Measurements from ENCODE around the gene C4orf50.

C4orf50 gene

DNA sequence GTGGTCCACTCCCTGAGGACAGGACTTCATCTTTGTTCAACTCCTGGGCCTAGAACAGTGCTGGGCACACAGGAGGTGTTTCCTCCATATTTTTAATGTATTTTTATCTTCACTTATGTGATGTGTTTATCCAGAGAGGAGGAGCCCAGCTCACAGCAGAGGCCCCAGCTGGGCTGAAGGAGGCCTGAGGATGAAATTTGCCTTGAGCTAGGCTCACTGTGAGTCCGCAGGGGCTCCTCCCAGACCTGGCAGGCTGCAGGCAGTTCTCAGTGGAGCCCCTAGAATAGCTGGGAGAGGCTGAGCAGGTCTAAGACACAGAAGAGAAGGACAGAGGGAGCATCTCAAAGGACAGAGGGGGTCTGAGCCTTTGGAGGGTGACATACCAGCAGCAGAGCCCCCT lies 26.8 kb downstream of the C4orf50 start:
- DNase-seq = no peak

GRCh38 chr4:5990446-5991160 lies 27.6 kb downstream of the C4orf50 start:
- no peak for DNase-seq

DNA sequence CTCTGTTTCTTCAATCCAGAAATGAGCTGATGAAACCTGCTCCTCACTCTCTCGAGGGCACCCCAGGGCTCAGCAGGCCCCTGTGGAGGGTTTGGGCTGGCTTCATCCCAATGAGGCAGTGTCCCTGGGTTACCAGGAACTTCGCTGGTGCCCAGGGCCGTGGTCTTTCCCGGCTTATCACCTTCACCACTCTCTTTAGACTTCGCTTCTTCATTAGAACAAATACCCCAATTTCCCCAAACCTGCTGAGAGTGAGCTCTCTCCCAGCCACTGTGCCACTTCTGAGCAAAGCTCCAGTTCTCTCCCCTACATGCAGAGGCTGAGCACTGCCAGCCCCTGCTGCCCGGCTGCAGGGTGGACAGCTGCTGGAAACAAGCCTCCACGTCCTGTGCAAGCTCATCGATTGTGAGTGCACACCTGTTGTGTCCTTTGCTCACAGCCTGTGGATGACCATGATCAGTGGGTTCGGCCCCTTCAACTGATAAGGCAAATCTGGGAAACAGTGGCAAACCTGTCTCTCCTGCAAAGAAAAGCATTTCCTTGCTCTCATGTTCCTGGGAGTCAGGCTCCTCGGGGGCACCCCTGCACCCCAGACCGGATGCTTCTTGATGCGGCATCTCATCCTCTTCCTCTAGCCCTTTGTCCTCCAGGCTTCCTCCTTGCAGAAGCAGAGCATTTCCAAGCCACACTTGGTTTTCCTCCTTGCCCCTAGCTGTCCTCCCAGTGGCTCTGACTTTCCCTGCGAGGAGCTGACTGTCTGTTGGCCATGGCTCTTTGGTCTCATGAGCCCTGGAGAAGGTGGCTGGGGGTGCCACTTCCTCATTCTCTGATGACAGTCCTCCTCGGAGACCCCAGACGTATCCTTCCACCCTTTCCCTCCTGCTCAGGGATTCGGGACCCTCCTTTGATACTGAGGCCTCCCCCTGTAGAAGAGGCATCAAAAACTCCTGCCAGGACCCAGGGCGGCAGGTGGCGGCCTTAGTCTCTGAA lies 28.7 kb downstream of the C4orf50 start:
- DNase-seq = no peak

DNA sequence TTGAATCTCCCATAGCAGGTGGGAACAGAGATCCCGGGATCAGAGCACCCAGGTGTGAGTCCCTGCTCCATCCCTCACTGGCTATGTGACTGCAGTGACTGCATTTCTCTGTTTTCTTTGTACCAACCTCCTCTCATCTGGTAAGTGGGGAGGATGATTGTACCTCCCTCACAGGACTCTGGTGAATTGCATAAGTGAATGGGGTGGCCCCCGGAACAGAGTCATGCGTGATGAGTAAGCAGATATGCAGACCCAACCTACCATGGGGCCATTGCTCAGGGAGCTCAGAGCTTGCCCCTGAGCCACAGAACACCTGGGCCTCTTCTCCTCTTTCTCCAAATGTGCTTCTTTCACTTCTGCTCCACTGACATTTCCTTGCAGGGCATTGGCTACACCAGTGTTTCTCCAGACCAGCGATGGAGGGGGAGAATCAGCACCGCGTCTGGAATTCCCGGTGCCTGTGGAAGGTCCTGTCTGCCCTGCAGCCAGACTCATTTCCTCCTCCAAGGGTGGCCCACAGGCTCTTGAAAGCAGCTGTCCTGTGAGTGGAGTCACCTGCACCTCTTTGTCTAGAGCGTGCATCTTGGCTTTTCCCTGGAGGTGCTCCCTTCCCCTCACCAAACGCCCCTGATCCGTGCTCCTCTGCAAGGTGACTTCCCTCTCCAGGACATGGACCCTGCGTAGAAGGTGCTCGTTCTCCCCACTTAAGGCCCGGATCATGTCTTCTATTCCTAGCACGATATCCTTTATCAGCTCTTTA lies 30.0 kb downstream of the C4orf50 start:
- no peak for DNase-seq

GRCh38 chr4:5984843-5985242 lies 33.4 kb downstream of the C4orf50 start:
- DNase-seq = no peak

- no peak for DNase-seq
Observed at GRCh38 chr4:5982156-5982973, 35.9 kb downstream of the C4orf50 start.

- DNase-seq = no peak
Observed at GRCh38 chr4:5980436-5981155, 37.6 kb downstream of the C4orf50 start.

DNA sequence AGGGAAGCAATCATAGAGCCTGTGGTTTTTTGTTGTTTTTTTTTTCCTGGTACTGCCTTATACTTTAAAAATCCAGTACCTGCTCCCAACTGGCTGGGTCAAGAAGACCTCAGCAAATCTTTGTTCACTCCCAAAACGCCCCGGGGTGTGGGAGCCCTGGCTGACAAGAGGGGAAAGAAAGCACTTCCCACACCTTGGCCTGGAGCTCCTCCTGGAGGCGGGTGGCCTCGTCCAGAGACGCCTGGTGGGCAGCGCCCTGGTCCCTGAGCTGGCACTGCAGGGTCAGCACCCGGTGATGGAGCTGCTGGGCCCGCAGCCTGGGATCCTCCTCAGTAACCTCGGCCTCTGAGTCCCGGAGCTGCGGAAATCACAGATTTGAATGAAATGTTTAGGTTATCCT lies 38.2 kb downstream of the C4orf50 start:
- no peak for DNase-seq

DNA sequence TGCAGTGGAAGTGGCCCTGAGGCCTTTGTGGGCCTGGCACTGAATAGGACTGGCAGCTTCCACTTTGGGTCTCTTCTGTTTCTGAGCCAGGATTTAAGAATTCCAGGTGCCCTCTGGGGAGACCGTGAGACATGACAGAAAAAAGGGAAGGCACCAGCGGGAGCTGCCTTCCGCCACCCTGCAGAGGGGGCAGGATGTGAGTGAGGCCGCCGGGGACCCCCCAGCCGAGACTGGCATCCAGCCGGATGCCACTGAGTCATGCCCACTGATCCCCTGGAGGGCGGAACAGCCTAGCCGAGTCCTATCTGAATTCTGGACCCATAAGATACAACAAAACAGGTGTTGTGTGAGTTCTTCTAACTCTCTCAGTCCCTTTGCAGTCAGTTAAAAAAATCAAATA lies 41.3 kb downstream of the C4orf50 start:
- DNase-seq = no peak

GRCh38 chr4:5976431-5976830 lies 41.8 kb downstream of the C4orf50 start:
- DNase-seq = no peak

GRCh38 chr4:5974321-5974720 lies 43.9 kb downstream of the C4orf50 start:
- DNase-seq = no peak

DNA sequence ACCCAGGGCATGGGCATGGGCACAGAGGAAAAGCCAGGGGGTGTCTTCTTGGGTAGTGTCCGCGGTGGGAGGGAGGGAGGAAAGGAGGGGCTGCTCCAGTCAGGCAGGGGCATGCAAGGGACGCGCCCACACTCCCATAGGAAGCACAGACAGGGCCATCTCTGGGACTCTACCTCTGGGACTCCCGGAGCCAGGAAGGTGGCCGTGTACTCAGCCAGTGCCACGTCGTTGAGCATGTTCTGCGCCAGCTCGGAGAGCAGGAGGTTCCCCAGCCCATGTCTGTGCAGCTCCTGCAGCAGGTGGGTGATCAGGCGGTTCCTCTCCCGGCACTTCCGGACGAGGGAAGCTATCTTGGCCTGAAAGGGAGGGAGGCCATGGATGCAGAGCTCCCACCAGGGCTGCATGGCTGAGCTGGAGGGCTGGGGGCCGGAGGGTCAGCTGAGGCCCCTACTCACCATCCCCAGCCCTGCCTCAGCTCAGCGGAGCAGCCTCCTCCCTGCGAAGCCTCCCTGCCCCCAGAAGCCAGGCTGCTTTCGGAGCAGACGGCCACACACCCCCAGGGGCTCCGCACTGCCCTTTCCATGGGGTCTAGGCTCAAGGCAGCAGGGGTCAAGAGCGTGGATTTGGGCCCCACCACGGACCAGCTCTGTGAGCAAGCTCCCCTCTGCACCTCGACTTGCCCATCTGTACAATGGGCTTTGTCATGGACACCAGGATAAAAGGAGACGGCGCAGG lies 44.6 kb downstream of the C4orf50 start:
- no peak for DNase-seq

- no peak for DNase-seq
Observed at GRCh38 chr4:5973033-5973432, 45.2 kb downstream of the C4orf50 start.

- DNase-seq = no peak
Observed at GRCh38 chr4:5972571-5972970, 45.7 kb downstream of the C4orf50 start.

- no peak for DNase-seq
Observed at GRCh38 chr4:5971078-5971450, 47.2 kb downstream of the C4orf50 start.

DNA sequence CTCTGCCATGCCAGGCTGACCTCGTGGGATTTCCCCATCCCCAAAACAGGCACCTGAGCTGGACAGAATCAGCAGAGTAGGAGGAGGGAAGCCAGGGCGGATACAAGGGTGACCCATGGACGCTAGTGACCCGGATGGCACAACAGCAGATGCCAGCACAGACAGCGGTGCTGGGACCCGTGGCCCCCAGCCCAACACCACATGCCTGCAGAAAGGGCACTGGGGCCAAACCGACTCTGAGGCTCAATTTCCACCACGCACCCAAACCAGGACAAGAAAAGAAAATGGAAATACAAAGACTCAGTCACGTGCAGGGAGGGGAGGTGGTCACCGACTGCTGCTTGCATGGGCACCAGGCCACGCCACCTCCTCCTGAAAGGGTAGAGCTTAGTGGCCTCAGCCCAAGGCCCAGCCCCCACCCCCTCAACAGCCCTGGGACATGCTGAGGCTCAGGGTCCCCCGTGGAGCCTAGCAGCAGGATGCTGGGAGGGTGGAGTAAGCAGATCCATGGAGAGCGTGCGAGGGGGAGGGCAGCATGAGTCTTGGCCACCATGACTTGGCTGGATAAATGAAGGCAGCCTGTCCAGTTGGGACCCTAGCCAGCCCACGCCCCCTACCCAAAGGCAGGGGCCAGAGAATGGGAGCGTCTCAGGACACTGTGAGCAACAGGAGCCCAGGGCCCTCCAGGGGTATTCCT lies 47.7 kb downstream of the C4orf50 start:
- no peak for DNase-seq

- DNase-seq = no peak
Observed at GRCh38 chr4:5969777-5970176, 48.5 kb downstream of the C4orf50 start.

DNA sequence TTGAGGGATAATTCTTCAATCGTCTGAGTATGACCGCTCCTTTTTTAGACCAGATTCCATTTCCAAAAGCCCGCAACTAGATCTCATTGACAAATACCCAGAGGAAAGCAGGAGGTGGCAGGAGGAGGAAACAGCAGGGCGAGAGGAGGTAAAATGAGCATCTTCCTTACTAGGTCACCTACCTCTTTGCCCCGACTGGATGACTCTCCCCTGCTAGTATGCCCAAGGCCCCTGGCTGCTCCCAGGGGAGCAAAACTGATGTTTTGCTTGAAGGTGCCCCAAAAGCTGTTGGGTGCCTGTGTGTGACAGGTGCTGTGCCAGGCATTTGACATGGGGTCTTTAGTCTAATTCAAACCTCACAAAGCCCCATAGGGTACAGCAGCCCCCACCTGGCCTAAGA lies 48.9 kb downstream of the C4orf50 start:
- no peak for DNase-seq

DNA sequence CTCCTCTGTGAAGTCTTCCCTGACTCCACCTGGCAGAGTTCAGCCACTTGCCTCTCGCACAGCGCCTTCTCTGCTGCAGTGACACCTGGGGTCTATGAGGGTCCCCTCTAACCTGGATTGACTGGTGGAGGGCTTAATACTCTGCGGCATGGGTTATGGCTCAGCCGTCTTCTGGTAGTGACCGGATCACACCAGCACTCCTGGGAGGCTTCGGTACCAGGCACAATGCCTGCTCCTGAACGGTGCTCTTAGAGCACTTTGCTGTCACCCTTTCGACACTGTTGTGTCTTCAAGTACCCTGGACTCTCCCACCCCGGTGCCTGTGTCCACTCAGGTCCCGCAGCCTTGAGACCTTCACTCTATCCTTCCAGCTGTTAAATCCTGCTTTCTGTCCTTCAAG lies 50.0 kb downstream of the C4orf50 start:
- no peak for DNase-seq

DNA sequence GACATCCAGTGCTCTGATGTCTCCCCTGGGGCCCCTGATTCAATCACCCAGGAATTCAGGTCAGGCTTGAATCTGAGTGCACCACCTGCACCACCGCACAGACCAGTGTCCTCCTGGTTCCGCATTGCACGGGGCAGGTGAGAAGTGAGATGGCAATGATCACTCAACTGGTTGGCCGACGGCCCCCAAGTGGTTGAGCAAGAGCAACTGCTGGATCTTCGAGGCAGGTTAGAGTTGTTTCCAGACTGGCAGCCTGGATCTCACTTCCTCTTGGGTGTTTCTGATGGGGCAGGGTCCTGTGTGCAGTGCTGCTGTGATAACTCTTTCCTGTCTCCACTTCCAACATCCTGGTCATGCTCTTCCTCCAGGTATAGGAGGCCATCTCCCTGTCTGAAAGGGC lies 50.4 kb downstream of the C4orf50 start:
- no peak for DNase-seq
